Testis (tissue), 2 donors: ENCODE measurements around the gene REP15.

Experiments used
- CTCF ChIP-seq, 3 experiments: fragments of 450-650 bp in 2 of 3; fragments of 200-600 bp in 1 of 3; sonication (generic) in 1 of 3; IDR thresholded peaks; one replicate each; pipeline ENCODE4 v1.5.1; 2016 to 2019; ENCODE audit warnings: antibody characterized with exemption in 3 of 3, mild to moderate bottlenecking in 2 of 3, moderate library complexity in 1 of 3
- POLR2A ChIP-seq: fragments of 450-650 bp; IDR thresholded peaks from one replicate; pipeline ENCODE4 v1.6.1; 2017; ENCODE audit warnings: antibody characterized with exemption, mild to moderate bottlenecking, moderate library complexity

- no peak for TF ChIP-seq POLR2A
- no peak for TF ChIP-seq CTCF (IDR thresholded peaks at IDR 0.05)
These were observed 14.5 kb downstream of the REP15 start, which contains the start of gene MRPS35 for GRCh38 chr12:27710592-27711316.
